NCI-H345 (cell line): Measurements from ENCODE around the gene ERCC1.

ENCODE experiments used
- DNase-seq: peaks from one replicate; lab custom pipeline; 2025; lab: John Stamatoyannopoulos, UW

ERCC1 gene

GRCh38 chr19:45405435-45406225 lies 18.1 kb downstream of the ERCC1 start:
- DNase-seq, result peak; percentile 83

DNA sequence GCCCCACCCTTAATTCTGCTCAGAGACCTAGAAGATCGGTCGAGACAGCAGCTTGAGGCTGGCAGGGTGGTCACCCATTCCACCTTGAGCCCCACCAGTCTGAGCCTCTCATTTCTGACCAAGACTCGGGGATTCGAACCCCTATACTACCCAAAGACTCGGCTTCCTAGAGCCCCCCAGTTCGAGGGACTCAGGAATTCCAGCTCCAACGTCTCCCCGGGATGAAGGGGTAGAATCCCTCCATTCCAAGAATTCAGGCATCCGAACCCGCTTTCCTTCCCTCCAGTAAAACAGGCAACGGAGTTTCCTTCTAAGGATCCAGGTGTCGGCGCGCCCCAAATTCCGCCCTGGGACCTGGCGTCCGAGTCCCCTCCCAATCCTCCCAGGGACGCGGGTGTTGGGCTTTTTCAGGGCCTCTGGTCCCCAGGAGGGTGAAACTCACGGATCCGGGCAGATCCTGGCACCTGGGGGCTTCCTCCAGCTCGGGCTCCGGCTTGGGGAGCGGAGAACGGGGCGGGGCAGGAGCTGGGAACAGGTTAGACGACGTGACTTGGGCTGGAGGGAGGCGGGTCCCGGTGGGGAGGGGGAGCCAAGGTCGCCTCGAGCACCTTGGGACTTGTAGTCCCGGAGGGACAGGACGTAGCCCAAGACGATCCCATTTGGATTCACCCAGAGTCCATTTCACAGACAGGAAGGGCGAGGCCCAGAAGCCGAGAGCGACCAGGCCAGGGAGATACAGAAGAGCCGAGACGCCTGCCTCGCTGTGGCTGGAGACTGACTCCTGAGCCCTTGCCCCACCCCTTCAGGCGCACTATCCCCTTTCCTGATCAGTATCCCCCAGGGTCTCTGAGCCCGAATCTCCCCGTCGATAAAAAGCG lies 18.9 kb downstream of the ERCC1 start, which contains the start of gene PPP1R13L:
Gene PPP1R13L (minus strand): TSS at position 513 of the 878 bp plus-strand sequence. CDS start 6,751 bp downstream, outside the sequence.
- peak; percentile 83 for DNase-seq

GRCh38 chr19:45403781-45404556 lies 19.7 kb downstream of the ERCC1 start:
- DNase-seq, result peak; percentile 29

DNA sequence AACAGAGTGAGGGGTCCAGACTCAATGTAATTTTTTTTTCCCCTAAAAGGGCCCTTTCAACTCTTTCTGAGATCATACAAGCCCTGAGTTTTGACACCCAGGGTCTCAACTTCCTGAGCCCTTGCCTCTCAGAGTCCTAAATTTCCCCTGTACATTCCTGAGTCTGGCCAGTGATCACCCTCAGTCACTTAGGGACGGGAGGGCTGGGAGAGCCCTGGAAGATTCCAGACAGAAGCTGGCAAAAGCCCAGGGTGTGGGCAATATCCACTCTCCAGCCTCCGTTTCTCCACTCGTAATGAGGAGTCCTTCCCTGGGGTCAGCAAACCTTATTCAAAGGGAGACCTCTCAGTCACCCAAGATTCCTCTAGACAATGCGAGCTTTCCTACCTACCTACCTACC lies 20.4 kb downstream of the ERCC1 start:
- DNase-seq, result no peak

- no peak for DNase-seq
Observed at GRCh38 chr19:45402298-45403061, 21.2 kb downstream of the ERCC1 start.

DNA sequence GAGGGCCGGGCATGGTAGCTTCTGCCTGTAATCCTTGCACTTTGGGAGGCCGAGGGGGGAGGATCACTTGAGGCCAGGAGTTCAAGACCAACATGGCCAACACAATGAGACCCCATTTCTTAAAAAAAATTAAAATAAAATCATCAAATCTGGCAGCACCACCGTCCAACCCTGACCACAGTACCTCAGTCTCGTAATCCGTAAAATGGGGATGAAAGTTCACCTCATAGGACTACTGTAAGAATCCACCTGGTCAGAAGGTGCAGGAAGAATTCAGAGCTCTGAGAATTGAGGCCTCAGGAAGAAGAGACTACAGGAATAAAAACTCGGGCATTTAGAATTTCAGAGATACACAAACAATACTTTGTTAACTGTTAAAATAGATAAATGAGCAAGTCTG lies 21.9 kb downstream of the ERCC1 start:
- no peak for DNase-seq

DNA sequence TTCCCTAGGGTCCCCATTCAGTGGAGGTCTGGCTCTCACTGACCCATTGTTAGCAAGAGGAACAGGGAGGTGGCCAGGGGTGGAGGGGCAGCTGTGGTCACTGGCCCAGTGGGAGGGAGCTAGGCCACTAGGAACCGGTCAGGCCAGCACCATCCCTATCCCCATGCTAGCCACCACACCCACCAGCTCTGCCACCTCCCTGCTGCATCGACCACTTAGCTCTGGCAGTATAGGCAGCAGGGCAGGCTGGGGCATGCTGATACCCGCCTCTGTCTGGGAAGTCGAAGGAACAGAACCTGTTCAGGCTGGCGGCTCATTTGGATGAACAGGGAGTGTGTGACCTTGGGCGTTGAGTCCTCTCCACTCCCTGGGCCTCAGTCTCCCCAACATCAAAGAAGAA lies 23.5 kb downstream of the ERCC1 start:
- DNase-seq, result peak; percentile 16

DNA sequence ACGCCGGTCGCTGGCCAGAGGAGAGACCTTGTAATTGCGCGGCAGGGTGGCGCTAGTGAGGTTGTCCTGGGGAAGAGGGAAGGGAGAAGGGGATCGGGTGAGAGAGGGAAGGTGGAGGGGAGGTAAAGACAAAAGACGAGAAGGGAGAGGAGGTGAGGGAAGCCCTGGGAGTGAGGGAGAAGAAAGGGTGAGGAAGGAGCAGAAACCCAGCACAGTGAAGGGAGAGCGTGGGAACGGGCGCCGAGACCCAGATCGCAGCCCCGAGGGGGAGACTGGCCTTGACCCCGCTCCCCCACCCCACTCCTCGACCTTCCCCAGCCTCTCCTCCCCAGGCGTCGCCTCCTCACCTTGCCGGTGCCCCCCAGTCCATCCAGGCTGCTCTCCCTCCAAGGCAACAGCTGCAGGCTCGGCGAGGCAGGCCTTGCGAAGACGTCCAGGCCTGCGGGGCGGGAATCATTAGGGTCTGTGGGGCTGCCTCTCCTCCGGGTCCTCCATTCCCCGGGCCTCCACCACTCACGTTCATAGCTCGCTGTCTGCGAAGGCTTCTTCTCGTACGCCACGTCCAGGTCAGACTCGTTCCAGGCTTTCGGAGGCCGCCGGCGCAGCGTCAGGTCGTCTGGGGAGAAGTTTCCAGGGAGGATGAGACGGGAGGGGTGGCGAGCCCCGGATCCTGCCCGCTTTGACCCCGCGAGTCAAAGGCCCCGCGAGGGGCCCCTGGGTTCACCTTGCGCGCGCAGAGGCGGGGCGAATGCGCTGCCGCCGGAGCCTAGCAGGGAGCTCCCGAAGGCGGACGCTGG lies 27.7 kb downstream of the ERCC1 start:
- DNase-seq, result no peak

DNA sequence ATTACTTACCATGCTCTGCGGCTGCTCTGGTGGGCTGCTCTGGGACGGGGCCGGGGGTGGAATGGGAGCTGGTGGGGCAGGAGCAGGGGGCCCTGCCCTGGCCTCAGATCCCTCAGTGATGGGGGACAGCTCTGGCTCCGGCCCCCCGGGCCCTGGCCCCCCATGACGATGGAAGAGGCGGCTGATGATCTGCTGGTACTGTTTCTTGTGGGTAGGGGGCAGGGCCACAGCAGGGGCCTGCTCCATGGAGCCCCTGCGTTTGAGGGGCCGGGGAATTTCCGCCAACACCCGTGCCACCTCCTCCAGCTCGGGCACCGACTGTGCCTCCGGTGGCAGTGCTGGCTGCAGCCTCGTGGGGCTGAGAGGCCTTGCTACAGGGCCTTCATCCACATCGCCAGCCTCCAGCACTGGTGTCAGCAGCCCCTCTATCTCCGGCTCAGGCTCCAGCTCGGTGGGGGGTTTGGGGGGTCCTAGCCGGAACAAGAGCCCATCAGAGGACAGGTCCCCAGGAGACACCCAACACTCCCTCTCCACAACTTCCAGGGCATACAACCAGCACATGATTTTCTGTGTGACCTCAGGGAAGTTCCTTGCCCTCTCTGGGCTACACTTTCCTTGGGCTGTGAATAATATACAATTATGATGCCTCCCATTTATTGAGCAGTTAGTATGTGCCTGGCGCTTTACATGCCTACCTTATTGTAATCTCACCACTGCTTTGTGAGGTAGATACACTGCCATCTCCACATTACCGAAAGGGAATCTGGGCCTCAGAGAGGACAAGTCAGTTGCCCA lies 31.6 kb downstream of the ERCC1 start:
- DNase-seq, result no peak

DNA sequence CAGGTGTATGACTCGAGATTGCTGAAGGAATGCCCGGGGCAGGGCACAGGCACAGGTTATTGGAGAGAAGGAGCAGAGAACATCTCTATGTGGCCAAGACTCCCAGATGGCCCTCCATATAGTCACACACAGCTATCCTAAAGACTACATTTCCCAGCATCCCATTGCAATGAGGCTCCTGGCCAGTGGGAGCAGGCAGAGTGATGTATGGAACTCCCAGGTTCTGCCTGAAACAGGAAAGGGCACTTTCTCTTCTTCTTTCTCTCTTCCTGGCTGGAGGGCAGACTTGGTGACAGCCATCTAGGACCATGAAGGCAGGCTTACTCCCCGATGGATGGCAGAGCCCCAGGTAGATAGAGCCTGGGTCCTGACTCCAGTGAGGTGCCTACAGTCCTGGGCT lies 32.4 kb downstream of the ERCC1 start:
- no peak for DNase-seq

GRCh38 chr19:45385392-45386221 lies 38.1 kb downstream of the ERCC1 start:
- DNase-seq, result no peak

DNA sequence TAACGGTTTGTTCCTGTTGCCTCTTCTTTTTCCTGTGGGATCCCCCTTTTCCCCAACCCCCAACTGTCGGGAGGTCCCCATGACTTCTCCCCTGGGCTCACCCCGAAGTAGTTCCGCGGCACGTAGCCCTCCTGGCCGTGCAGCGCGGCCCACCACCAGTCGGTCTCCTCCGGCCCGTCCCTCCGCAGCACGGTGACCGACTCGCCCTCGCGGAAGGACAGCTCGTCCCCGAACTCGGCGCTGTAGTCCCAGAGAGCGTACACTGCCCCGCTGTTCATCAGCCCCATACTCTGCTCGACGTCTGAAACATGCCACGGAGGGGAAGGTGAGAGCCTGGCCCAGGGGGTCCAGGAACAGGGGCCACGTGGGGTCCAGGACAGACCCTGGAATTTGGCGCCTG lies 41.3 kb downstream of the ERCC1 start:
- DNase-seq, result no peak

GRCh38 chr19:45380107-45380506 lies 43.6 kb downstream of the ERCC1 start:
- no peak for DNase-seq

DNA sequence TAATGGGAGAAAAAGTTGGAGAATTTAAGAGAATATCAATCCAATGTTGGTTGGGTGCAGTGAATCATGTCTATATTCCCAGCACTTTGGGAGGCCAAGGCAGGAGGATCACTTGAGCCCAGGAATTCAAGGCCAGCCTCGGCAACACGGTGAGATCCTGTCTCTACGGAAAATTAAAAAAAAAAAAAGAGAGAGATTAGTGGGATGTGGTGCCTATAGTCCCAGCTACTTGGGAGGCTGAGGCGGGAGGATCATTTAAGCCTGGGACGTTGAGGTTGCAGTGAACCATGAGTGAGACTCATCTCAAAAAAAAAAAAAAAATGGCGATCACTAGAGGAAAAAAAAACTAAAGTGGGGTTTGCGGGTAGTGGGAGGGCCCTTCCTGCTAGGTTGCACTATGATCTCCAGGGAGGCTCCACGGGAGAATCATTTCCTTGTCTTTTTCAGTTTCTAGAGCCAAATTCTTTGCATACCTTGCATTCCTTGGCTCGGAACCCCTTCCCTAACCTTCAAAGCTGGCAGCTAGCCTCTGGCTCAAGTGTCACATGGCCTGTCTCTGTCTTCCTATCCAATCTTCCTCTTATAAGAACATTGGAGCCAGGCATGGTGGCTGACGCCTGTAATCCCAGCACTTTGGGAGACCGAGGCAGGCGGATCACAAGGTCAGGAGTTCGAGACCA lies 47.5 kb downstream of the ERCC1 start:
- DNase-seq, result no peak

DNA sequence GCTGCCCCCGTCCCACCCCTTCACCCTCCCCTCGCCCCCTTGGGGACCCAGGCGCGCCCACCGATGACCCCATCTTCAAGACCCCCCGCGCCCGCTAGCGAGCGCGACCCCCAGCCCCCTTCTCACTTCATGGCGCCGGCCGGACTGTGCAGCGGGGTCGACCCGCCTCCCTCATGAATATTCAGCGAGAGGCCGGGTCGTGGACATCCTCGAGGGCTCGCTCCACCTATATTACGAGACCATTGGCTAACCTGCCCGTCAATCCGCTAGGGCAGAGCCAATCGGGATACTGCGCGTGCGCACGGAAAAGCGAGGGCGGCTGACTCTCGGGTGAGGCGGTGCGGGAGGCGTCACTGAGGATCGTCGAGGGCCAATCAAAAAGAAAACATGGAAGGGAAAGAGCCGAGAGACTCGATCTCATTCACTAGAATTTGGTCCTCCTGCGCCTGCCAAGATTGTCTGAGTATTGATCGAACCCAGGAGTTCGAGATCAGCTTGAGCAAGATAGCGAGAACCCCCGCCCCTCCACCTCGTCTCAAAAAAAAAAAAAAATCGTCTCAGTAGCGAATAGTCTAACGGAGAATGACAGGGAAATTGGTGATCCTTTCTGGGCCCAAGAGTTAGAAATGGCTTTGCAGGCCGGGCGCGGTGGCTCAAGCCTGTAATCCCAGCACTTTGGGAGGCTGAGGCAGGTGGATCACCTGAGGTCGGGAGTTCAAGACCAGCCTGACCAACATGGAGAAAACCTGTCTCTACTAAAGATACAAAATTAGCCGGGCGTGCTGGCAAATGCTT lies 53.1 kb downstream of the ERCC1 start, which contains the start of gene ERCC2:
Gene ERCC2 (minus strand): TSS at position 164 of the 795 bp plus-strand sequence. CDS start 33 bp downstream, at position 131.
- peak; percentile 96 for DNase-seq

DNA sequence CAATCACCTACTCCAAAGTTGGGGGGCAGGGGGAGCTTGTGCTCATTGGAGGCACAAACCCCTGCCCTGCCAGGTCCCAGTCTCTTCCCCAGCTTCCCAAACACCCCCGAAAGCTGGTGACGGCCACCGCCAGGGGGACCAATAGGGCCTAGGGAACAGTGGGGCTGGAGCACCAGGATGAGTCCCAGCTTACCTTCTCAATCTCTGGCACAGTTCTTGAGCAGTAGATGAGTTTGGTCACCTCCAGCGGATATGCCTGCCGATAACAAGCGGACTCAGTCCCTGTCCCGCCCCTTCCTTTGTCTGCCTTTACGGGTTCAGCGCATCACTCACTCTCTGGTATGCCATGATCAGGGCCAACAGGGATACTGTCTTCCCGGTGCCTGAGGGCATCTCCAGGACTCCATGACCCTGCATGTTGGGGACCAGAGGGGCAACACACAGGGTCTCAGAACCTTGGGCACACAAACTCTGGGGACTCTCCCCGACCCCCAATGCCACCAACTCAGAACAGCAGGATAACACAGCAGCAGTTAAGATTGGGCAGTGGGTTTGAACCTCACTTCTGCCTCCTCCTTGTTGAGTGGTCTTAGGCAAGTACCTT lies 54.9 kb downstream of the ERCC1 start:
- no peak for DNase-seq

GRCh38 chr19:45368127-45368526 lies 55.6 kb downstream of the ERCC1 start:
- DNase-seq, result no peak
